ENCODE data around the gene ZFAND3. TPM values are rescaled to one million over a fixed set of nuclear protein-coding genes. Genes with fewer than 3 reads are reported as not detected.

The ZFAND3 gene
- total RNA-seq, 4 donors from 2014 or later, result 30.5 to 57.4 (median 53.3) TPM

GRCh38 chr6:37872373-37872745, 52.8 kb downstream of the ZFAND3 start:
- no peak for DNase-seq
- H3K9me3 ChIP-seq, result no peaks in the 10 kb centered on the region
- no peak overlapping the region for H3K4me3 ChIP-seq
- H3K27me3 ChIP-seq, result no peaks in the 10 kb centered on the region
- no peaks in the 10 kb centered on the region for H3K36me3 ChIP-seq
- TF ChIP-seq POLR2A (IDR thresholded peaks at IDR 0.05) (no peak), CTCF (IDR thresholded peaks at IDR 0.05) (no peak)
- no peak overlapping the region for H3K27ac ChIP-seq
- peaks cover 0 to 7% (median 0%) of the 10 kb centered on the region in 4 donors for H3K4me1 ChIP-seq

- Histone ChIP-seq H3K4me3 (no peak overlapping the region), H3K36me3 (no peaks in the 10 kb centered on the region), H3K4me1 (peaks cover 0 to 10% (median 0%) of the 10 kb centered on the region in 4 donors), H3K27me3 (no peaks in the 10 kb centered on the region), H3K9me3 (no peaks in the 10 kb centered on the region), H3K27ac (no peak overlapping the region)
- DNase-seq, result no peak
- TF ChIP-seq POLR2A (IDR thresholded peaks at IDR 0.05) (no peak), CTCF (IDR thresholded peaks at IDR 0.05) (no peak)
Observed at GRCh38 chr6:37874726-37875125, 55.2 kb downstream of the ZFAND3 start.

GRCh38 chr6:37875561-37876309, 56.2 kb downstream of the ZFAND3 start:
- TF ChIP-seq POLR2A (IDR thresholded peaks at IDR 0.05), result no peak
- Histone ChIP-seq H3K27me3 (no peaks in the 10 kb centered on the region), H3K27ac (no peak overlapping the region), H3K4me1 (peaks cover 0 to 10% (median 0%) of the 10 kb centered on the region in 4 donors), H3K9me3 (no peaks in the 10 kb centered on the region), H3K36me3 (no peaks in the 10 kb centered on the region), H3K4me3 (no peak overlapping the region)
- DNase-seq, result no peak

GRCh38 chr6:37876843-37877242, 57.3 kb downstream of the ZFAND3 start:
- H3K4me1 ChIP-seq, result peaks cover 0 to 10% (median 0%) of the 10 kb centered on the region in 4 donors
- no peak overlapping the region for H3K4me3 ChIP-seq
- TF ChIP-seq CTCF (IDR thresholded peaks at IDR 0.05) (no peak), POLR2A (IDR thresholded peaks at IDR 0.05) (no peak)
- DNase-seq, result no peak
- no peaks in the 10 kb centered on the region for H3K27me3 ChIP-seq
- no peaks in the 10 kb centered on the region for H3K9me3 ChIP-seq
- no peaks in the 10 kb centered on the region for H3K36me3 ChIP-seq
- H3K27ac ChIP-seq, result no peak overlapping the region

GRCh38 chr6:37877373-37878149, 58.0 kb downstream of the ZFAND3 start:
- H3K4me1 ChIP-seq, result peaks cover 0 to 14% (median 0%) of the 10 kb centered on the region in 4 donors
- no peak for DNase-seq

More at GRCh38 chr6:37877373-37878149, 58.0 kb downstream of the ZFAND3 start:
- TF ChIP-seq POLR2A (IDR thresholded peaks at IDR 0.05) (no peak), CTCF (IDR thresholded peaks at IDR 0.05) (no peak)
- Histone ChIP-seq H3K27ac (no peak overlapping the region), H3K36me3 (no peaks in the 10 kb centered on the region), H3K9me3 (no peaks in the 10 kb centered on the region), H3K27me3 (no peaks in the 10 kb centered on the region), H3K4me3 (no peak overlapping the region)

Data from Peyer's patch (tissue), 4 donors.